RPMI7951 (cell line): ENCODE data around the gene TSHZ1. TPM values are rescaled to one million over a fixed set of nuclear protein-coding genes. Genes with fewer than 3 reads are reported as not detected.
"Not testable (repeated sequence)": the region's sequence is repeated elsewhere in the genome, so short reads cannot be mapped to it uniquely, and the experiment has no call there.

Source experiments
- DNase-seq: peaks from one replicate; pipeline ENCODE4 v3.0.0-alpha.2; 2012; ENCODE audit warnings: low read depth
- total RNA-seq: library from RNA; depleted of rRNA; stranded (reverse); fragments of >200 nt; shearing (Covaris generic); gene quantifications from 2 replicates; pipeline ENCODE4 v1.2.3, GENCODE V29; 2014

The TSHZ1 gene
- total RNA-seq, 1 experiment from 2014 or later, result 8.4 TPM

- no peak for DNase-seq
Observed at GRCh38 chr18:75179819-75180600, 30.6 kb upstream of the TSHZ1 start.

DNA sequence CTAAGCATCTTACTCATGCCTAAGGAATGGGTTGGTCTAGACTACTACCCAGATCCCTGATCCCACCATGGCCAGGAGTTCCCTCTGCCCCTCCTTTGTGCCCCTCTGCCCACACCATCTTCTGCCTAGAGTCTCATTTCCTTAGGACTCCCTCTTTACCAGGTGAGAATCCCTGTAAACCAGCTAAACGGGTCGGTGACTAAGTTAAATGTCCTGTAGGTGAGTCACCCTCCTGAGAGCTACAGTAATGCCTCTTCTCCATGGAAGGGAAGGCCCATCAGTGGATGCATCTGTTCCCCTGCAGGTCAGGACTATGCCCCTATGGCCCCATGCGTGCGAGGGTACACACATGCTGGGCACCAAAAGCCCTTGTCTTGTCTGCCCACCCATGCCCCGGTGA lies 27.1 kb upstream of the TSHZ1 start:
- no peak for DNase-seq

GRCh38 chr18:75183973-75184493 lies 26.6 kb upstream of the TSHZ1 start:
- no peak for DNase-seq

- no peak for DNase-seq
Observed at GRCh38 chr18:75185460-75185859, 25.1 kb upstream of the TSHZ1 start.

DNA sequence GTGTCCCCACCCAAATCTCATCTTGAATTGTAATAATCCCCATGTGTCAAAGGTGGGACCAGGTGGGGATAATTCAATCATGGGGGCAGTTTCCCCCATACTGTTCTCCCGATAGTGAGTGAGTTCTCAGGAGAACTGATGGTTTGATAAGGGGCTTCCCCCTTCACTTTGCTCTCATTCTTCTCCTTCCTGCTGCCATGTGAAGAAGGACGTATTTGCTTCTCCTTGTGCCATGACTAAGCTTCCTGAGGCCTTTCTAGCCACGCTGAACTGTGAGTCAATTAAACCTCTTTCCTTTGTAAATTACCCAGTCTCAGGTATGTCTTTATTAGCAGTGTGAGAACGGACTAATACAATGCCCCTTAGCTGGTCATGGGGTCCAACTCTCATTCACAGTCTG lies 22.9 kb upstream of the TSHZ1 start:
- not testable (repeated sequence) for DNase-seq

GRCh38 chr18:75189696-75190095 lies 20.9 kb upstream of the TSHZ1 start:
- no peak for DNase-seq

GRCh38 chr18:75192899-75193298 lies 17.7 kb upstream of the TSHZ1 start:
- no peak for DNase-seq

- DNase-seq, result no peak
Observed at GRCh38 chr18:75198036-75198435, 12.6 kb upstream of the TSHZ1 start.

GRCh38 chr18:75199327-75199726 lies 11.3 kb upstream of the TSHZ1 start:
- DNase-seq, result no peak

- DNase-seq, result no peak
Observed at GRCh38 chr18:75200071-75200470, 10.5 kb upstream of the TSHZ1 start.

DNA sequence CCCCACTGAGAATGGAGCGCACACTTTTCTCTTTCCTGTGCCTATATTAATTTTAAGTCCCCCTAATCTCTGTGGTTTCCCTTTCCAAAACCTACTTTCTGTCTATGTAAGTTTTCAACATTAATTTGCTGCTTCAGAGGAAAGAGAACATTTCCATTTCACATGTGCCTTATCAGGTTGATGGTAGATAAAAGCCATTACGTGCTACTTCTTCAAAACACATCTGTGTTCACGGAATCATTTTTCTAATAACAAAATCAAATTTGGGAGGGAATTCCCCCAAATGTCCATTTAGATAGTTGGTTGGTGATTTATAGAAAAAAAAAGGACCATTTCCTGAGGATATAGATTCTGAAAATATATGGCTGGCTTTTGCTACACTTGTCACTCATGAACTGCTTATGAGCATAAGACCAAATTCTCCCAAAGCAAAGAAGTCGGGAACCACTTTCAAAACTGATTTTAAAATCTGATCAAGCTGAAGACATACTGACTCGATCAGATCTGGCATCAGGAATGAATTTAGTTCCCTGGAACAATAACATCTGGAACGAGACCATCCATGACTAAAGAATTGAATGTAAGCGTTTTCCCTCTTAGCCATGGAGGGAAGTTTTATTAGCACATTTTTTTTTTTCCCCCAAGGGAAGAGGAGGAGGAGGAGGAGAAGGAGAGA lies 9.9 kb upstream of the TSHZ1 start:
- DNase-seq, result no peak

DNA sequence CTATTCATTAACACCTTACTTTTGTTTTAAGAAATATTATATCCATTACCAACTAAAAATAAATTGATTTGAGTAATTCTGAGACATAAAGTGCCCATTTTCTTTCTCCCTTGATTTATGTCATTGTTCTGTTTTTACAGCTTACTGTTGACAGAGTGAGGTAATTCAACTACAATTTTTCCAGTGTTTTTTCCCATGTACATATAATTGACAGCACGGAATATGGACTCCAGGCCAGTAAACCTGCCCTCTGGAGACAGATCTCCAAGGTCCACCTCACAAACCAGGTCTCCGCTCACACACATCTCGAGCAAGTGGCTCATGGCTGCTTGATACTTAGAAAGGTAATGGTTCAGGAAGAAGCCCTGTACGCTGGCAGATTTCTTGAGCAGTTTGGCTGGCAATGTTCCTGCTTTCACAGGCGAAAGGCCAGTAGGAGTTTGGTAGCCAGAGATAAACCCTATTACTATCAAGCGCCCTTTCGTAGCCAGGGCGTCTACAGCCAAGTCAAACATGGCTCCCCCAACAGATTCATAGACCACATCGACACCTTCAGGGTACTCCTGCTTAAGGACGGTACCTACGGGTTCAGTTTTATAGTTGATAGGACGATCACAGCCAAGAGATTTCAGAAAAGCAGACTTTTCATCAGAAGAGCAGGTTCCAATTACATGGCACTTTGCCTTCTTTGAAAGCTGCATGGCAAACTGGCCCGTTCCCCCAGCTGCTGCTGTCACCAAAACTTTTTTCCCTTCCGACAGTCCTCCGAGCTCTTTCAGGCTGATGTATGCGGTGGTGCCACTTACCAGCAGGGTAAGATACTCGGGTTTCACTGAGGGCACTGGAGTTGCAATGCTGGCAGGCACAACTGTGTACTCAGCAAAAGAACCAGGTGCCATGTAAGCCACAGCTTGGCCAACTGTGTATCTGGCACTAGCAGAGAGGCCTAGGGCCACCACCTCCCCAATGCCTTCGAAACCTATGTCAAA lies 9.0 kb upstream of the TSHZ1 start:
- DNase-seq, result no peak

DNA sequence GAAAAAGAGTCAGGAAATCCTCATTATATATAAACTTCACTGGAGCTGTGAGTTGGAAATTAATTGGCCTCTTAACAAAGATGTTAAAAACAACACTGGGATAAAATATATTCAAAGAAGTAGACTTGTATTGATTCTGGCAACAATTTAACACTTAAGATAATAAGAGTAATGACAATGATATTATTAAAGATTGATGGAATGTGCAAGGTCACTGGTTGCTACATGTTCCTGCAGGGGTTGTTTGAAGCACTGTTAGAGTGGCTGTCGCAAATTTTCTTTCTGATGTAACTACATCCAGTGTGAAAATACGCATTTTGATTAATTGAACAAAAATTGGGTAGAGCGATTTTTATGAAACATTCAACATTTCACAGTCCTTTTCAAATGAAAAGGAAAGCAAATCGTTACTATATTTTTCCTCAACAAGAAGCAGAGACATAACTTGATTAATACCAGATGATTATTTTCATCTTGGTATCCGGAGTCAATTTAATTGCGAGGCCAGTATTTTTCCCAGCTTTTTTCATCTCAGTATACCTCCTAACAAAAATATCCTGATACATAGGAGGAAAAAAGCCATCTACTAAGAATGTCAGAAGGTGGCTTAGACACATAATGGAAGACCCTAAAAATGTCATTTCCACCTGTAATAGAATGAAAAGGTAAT lies 7.8 kb upstream of the TSHZ1 start:
- no peak for DNase-seq

DNA sequence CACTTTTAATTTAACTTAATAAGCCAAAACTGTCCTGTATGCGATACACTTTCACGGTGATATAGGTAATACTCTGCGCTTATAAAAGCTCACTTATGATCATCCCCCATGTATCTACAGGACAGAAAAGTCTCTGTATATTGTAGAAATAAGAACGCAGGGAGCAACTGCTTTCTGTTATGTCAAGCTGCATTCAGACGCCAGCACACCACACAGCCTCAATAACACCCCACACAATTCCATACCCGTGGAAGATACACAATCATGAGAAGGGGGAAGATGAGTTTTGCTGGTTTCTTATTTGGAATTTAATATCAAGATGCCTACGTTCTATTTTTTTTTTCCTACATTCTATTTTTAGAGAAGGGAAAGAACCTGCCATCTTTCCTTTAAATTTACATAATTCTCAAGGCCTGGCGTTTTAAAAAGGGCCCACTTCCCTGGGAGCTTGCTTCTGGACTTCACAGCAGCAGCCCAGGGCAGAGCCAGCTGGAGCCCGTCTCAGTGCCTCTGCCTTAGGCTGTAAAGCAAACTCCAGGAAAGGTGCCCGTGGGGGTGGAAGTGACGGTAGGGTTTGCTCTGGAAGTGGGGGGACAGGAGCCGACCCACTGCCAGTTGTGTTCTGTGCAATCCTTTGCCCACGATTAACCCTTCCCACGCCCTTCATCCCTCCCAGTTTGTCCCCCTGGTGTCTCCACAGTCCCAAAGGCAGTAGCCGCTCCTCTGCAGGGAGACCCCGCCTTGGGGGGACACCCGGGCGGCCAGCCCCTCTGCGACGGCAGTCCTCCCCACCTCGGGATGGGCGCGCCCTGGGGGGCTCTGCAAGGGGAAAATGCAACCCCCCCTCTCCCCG lies 7.0 kb upstream of the TSHZ1 start:
- DNase-seq, result no peak

DNA sequence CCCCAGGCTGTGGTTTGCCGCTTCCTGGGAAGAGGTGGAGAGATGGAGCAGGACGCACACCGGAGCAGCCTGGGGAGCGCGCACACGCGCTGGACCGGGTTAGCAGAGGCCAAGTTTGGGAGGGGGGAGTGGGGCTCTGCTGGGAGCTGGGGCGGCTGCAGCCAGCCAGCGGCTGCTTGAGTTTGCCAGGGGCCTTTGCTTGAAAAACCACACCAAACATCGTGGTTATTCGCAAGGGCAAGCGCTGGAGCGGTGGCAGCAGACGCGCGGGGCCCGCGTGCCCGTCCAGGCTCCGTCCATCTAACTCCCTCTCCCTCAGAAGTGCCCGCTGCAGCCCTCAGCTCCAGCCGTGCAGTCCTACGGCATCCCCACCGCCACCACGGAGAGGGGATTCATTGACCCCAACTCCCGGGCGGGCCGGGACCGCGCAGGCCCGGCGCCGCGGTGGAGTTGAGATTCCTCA lies 6.3 kb upstream of the TSHZ1 start:
- DNase-seq, result peak; percentile 39

DNA sequence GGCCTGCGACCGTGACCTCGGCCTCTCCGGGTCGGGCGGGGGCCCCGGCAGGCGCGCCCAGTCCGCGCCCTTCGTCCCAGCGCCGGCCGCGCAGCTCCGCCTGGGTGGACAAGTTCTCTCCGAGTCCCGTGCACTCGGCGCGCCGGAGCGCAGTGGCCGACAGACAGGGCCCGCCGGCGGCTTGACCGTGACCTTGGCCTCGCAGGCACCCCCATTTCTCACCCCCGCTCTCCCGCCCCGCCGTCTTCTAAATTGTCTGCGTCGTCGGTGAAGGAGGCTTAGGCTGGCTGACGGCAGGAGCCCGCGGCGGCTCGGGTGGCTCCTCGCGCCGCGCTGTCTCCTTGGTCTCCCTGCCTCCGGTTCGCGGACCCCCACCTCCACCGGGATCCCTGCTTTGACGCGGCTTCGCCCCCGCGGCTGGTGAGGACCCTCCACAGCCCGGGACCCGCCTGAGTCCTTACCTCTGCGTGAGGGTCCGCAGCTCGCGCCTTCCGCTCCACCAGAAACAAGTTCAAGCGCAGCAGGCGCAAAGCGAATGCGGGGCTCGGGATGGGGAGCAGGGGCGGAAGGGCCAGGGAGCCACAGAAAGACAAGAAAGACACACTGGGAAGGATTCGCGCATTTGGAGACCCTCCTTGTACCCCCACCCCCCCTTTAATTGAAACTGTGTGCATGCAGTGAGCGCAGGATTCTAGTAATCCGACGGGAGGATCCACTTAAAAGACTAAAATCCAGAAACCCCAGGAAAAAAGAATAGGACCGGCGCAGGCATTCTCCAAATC lies 5.7 kb upstream of the TSHZ1 start:
- no peak for DNase-seq

DNA sequence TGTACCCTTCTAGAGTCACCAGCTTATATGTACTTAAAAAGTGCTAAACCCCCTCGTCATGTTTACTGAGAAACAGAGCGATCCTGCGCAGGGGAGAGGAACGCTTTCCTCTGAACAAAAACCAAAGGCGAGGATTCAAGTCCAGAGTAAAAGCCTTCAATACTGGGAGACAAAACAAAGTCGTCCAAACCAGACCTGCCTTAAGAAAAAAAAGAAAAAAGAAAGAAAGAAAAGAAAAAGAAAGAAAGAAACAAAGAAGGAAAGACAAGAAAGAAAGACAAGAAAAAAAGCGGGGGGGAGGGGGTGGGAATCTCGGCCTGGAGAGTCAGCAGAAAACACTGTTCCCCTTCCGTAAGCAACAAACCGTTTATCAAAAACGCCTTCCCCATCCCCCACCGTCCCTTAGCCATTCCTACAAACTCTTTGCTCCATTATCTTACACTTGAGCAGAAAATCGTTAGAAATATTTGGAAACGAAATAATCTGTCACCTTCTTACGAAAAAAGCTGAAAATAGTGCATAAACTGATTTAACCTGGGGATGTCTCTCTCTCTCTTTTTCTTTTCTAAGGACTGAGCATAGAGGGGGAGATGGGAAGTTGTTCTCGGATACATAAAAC lies 5.0 kb upstream of the TSHZ1 start:
- DNase-seq, result no peak

- DNase-seq, result no peak
Observed at GRCh38 chr18:75206452-75207309, 3.9 kb upstream of the TSHZ1 start.
